ENCODE results near the gene CADPS2. TPM values are rescaled to one million over a fixed set of nuclear protein-coding genes. Genes with fewer than 3 reads are reported as not detected.

The CADPS2 gene
- total and polyA plus RNA-seq, 2 of the 4 experiments (the other 2 are of a cell fraction): 0.10 to 0.54 TPM

- H3K9ac ChIP-seq (ENCODE audit: low read depth, low read length): no peak overlapping the region
- no peak overlapping the region for H4K5ac ChIP-seq (ENCODE audit: low read depth, low read length)
- BruUV-seq (replicated peaks): no TSS peak
- no peak overlapping the region for H3K23ac ChIP-seq (ENCODE audit: low read depth, low read length)
- WGBS, 2 experiments (ENCODE audit: extremely low coverage in 2 of 2, insufficient read length in 1 of 2): no CpG with 5 or more reads among the region's 1 CpG
- in situ Hi-C loops (cut with MboI; ENCODE audit: low sequenced_read_pairs) (no loop called here), intact Hi-C loops (cut with micrococcal nuclease) (no loop called here), dilution Hi-C loops (cut with HindIII; ENCODE audit: low sequenced_read_pairs, unreplicated experiment) (no loop called here)
- no peak overlapping the region for H2BK5ac ChIP-seq (ENCODE audit: low read depth, low read length, poor library complexity, severe bottlenecking)
- H3K36me3 ChIP-seq (ENCODE audit: control insufficient read depth, insufficient read depth, low read length): no peaks in the 10 kb centered on the region
- no peaks in the 10 kb centered on the region for H3K9me1 ChIP-seq (ENCODE audit: insufficient read depth, low read length)
- no peaks in the 10 kb centered on the region for H3K4me1 ChIP-seq (ENCODE audit: control insufficient read depth, insufficient read depth, low read length)
- H3K27ac ChIP-seq (ENCODE audit: insufficient read depth, low read length): no peak overlapping the region
- no peak overlapping the region for H2AK5ac ChIP-seq (ENCODE audit: low read depth, low read length)
- H2AK9ac ChIP-seq (replicated peaks; ENCODE audit: low read depth, low read length, poor library complexity): no peak overlapping the region
- H4K20me1 ChIP-seq (ENCODE audit: insufficient read depth, low read length): no peaks in the 10 kb centered on the region
- ChIA-PET POLR2A (ENCODE audit: unreplicated experiment) (no interaction called here), CTCF (no interaction called here)
- H3K18ac ChIP-seq (ENCODE audit: low read depth, low read length): no peak overlapping the region
- no peak overlapping the region for H3K4me2 ChIP-seq (ENCODE audit: low read depth, low read length)
- no peaks in the 10 kb centered on the region for H3K79me1 ChIP-seq (ENCODE audit: low read depth in 1 of 2, low read length in 2 of 2)
- no peak overlapping the region for H2BK15ac ChIP-seq (ENCODE audit: low read depth, low read length)
- no peak for TF ChIP-seq CEBPB (IDR thresholded peaks at IDR 0.05; ENCODE audit: low read depth, low read length)
- no peak for TF ChIP-seq BHLHE40 (IDR thresholded peaks at IDR 0.05; ENCODE audit: low read depth, low read length)
- no peak for TF ChIP-seq RFX5 (IDR thresholded peaks at IDR 0.05; ENCODE audit: low read depth, low read length)
- TF ChIP-seq RCOR1 (IDR thresholded peaks at IDR 0.05; ENCODE audit: insufficient replicate concordance, low read length): no peak
- TF ChIP-seq CTCF (conservative IDR thresholded peaks at IDR 0.05; ENCODE audit: low read depth, low read length): no peak
- no peak for TF ChIP-seq CHD1 (IDR thresholded peaks at IDR 0.05; ENCODE audit: low read depth, low read length)
- TF ChIP-seq POLR2A (IDR thresholded peaks at IDR 0.05; ENCODE audit: low read depth, low read length): no peak
- no peak for TF ChIP-seq SMC3 (IDR thresholded peaks at IDR 0.05; ENCODE audit: low read depth, low read length)
- no peak for TF ChIP-seq MAZ (IDR thresholded peaks at IDR 0.05; ENCODE audit: borderline replicate concordance, low read depth, low read length)
- TF ChIP-seq USF2 (IDR thresholded peaks at IDR 0.05; ENCODE audit: low read depth, low read length): no peak
- no peak for TF ChIP-seq MXI1 (IDR thresholded peaks at IDR 0.05; ENCODE audit: borderline replicate concordance, low read depth, low read length)
- TF ChIP-seq ELK1 (IDR thresholded peaks at IDR 0.05; ENCODE audit: borderline replicate concordance, low read depth, low read length): no peak
- TF ChIP-seq FOS (IDR thresholded peaks at IDR 0.05; ENCODE audit: low read depth, low read length): no peak
- TF ChIP-seq NFE2L2 (IDR thresholded peaks at IDR 0.05; ENCODE audit: low read depth, low read length): no peak
- TF ChIP-seq RAD21 (IDR thresholded peaks at IDR 0.05; ENCODE audit: low read length): no peak
- no peak for TF ChIP-seq MAFK (IDR thresholded peaks at IDR 0.05; ENCODE audit: low read depth, low read length)
- H3K27me3 ChIP-seq (ENCODE audit: control insufficient read depth, insufficient read depth, low read length): no peaks in the 10 kb centered on the region
- H2BK120ac ChIP-seq (ENCODE audit: low read depth, low read length): no peak overlapping the region
- H3K14ac ChIP-seq (replicated peaks; ENCODE audit: low read depth, low read length): no peak overlapping the region
- DNase-seq: no peak
- H3K4ac ChIP-seq (ENCODE audit: low read depth, low read length): no peak overlapping the region
- no peak overlapping the region for H2AFZ ChIP-seq (replicated peaks; ENCODE audit: low read length, poor library complexity)
- no peak overlapping the region for H3K4me3 ChIP-seq (ENCODE audit: insufficient read depth, low read depth, low read length)
- H4K91ac ChIP-seq (ENCODE audit: insufficient read depth, low read depth, low read length): no peak overlapping the region
- ATAC-seq (ENCODE audit: low read depth): no peak
- no peak overlapping the region for H4K8ac ChIP-seq (ENCODE audit: low read depth in 2 of 2, low read length in 2 of 2)
- H3K9me3 ChIP-seq (ENCODE audit: control insufficient read depth, insufficient read depth, low read length): no peaks in the 10 kb centered on the region
- no peak overlapping the region for H2BK20ac ChIP-seq (ENCODE audit: low read depth, low read length)
- H3K56ac ChIP-seq (ENCODE audit: extremely low read depth, insufficient read depth, low read length): no peak overlapping the region
Observed at GRCh38 chr7:122289426-122289825, 596.8 kb downstream of the CADPS2 start.
